CD4-positive, alpha-beta T cell treated with Interleukin-12 subunit alpha and Interleukin-12 subunit beta, for 1 hour (primary cell): ENCODE measurements around the gene ZNF469.

ENCODE experiments used
- DNase-seq: peaks from one replicate; pipeline ENCODE4 v3.0.0-alpha.2; 2020

The ZNF469 gene

DNA sequence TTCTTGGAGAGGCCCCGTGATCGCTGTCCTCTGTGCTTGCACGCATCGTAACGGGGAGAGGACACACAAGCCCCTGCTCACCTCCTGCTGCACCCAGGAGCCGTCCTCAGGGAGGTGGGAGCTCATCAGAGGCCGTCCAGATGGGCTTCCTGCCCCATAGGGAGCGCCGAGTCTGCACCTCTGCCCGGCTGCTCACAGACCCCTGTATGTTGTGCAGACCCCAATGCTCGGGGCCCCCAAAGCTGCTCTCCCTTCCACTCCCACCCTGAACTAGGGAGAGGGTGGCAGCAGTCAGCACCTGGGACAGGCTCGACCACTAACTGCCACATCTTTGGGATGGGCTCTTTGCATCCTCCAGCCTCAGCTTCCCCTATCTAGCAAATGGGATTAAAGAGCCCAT lies 4.4 kb upstream of the ZNF469 start:
- no peak for DNase-seq

DNA sequence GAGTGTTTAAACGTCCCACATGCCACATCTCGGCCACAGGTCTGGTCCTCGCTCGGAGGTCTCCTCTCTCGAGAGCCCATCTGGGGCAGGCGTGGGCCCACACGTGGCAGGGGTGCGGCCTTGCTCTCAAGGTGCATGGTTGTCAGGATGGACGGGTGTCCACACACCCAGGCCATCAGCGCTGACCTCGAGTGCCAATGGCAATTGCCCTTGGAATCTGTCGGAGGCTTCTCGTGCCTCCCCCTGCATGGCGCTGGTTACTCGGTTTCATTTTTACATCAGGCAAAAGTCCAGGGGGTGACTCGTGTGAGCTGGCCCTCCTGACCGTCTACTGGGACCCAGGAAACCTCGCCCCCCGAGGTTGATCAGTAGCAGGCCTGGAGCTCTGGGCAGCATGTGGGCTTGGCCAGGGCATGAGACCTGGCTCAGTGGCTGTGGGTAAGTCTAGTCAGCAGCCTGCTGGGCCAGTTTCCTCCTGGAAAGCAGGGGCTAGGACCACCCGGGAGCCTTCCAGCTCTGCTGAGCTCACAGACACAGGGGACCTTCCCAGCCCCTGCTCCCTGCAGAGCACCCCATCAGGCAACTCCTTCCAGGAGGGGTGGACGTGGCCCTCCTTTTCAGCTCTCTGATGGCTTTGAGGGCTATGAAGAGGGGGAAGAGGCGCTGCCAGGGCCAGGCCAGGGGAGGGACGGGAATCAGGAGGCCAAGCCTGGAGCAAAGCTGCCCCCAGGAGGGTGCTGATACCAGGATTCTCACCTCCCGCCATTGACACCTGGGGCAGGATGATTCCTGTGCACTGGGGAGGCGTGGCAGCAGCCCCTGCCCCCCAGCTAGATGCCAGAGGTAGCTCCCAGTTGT lies 3.7 kb upstream of the ZNF469 start:
- no peak for DNase-seq

DNA sequence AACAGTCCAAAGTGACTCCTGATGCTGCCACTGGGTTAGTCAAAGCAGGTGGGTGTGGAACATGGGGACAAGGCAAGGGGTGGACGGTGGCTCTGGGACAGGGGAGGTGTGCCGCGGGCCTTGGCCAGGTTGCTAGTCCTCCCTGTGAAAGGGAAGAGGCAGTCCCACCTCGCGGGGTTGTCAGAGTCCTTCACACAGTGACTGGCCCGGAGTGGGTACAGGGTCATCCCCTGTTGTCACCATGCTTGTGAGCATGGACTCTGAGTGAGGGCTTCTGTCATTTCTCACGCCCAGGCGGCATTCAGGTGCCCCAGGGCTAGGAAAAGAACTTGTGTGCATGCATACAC lies 3.1 kb upstream of the ZNF469 start:
- DNase-seq, result no peak

DNA sequence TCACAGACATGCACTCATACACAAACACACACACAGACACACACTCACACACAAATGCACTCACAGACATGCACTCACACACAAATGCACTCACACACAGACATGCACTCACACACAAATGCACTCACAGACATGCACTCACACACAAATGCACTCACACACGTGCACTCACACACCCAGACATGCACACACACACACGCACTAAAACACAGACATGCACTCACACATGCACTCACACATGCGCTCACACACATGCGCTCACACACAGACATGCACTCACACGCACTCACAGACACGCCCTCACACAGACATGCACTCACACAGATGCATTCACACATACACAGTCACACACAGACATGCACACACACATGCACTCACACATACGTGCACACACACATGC lies 2.7 kb upstream of the ZNF469 start:
- no peak for DNase-seq

DNA sequence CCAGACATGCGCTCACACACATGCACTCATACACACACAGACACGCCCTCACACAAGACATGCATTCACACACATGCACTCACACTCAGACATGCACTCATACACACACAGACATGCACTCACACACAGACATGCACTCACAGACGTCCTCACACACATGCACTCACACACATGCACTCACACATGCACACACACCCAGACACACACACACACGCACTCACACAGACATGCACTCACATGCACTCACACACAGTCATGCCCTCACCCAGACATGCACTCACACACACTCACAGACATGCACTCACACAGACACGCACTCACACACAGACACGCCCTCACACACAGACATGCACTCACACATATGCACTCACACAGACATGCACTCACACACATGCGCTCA lies 2.1 kb upstream of the ZNF469 start:
- DNase-seq, result no peak

DNA sequence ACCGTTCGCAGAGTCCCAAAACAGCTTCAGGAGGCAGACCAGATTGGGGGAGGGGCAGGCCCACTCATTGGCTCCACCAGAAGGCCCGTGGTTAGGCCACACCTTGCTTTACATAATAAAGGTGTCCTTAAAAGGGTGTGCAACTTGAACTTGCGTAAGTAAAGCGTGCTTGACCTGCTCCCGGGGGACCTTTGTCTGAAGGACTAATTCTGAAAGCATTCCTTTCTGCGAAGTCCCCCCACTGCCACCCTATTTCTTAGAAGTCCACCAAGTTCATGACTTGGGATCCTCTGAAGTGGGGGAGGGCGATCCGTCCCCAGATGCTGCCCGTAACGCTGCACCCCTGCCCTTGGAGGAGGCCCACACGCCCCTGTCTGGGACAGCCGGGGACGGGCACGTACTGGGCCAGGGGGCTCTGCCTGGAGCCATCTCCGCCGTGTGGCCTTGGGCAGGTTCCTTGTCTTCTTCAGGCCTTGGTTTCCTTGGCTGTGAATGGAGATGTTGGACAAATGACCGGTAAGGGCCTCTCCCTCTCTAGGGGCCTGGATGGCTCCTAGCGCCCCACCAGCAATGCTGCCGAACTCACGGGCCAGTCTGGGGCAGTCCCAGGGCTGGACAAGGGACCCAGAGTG lies 823 bp upstream of the ZNF469 start:
- DNase-seq, result no peak

DNA sequence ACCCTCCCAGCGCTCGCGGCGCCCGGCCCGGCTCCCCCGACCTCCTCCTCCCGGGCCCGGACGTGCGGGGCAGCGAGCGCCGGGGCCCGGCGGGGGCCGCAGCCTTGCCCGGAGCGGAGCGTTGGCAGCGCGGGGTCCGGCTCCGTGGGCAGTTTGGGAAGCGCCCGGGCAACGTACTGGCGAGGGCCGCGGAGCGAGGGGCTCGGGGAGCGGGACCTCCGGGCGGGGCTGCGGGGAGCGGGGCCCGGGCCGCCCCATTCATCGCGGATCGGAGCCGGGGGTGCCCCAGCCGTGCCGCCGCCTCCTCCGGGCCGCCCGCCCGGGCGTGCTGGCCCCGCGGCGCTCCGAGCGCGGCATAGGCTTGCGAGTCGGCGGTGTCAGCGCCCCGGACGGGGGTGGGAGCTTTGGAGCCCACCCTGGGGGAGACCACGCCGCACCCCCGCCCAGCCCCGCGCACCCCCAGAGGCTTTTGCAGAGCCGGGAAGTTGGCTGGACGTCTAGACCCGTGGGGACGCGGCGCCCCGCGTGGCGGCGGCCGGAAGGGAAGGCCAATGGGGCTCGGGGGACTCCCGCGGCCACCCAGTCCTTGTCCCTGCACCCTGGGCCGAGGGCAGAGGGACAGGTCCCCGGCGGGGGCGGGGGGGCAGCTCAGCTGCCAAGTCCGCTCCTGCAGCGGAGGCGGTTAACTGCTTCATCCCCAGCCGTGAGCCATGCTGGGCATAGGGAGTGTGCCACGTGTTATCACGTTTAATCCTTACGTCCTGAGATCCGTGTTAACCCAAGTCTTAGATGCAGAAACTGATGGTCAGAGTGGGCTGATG lies 852 bp downstream of the ZNF469 start:
- DNase-seq, result no peak

DNA sequence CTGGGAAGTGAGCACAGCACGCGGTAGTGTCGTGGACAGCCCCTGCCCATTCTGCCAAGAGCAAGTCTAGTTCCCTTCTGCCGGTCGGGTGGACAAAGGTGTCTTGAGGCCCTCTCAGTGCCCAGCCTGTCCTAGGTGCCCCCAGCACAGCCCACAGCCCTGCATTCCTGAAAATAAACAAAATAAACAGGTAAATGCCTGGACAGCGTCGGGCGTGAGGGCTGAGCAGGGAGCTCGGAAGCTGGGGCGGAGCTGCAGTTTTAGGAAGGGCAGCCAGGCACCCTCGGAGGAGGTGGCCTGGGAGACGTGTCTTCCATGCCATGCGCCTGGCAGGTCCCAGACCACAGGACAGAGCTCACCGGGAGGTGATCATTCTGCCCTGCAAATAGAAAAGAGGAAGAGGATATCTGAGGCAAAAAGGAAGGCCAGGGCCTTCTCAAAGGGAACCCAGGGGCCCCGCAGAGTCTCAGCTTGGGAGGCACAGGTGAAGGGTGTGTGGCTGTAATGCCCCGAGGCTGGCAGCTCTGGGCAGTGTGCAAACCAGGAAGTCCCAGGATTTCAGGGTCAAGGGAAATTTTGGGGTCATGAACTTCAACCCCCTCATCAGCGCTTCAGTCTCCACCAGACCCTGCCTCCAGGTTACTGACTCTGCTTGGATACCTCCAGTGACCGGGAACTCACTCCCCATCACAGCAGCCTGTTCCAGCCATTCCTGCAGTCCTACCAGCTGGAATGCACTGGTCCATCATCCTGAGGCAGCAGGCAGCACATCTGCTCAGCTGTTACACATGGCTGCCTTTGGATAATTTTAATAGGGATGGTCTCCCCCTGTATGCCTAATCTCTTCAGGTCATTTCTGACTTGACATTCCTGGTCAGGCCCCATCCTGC lies 1.7 kb downstream of the ZNF469 start:
- no peak for DNase-seq

DNA sequence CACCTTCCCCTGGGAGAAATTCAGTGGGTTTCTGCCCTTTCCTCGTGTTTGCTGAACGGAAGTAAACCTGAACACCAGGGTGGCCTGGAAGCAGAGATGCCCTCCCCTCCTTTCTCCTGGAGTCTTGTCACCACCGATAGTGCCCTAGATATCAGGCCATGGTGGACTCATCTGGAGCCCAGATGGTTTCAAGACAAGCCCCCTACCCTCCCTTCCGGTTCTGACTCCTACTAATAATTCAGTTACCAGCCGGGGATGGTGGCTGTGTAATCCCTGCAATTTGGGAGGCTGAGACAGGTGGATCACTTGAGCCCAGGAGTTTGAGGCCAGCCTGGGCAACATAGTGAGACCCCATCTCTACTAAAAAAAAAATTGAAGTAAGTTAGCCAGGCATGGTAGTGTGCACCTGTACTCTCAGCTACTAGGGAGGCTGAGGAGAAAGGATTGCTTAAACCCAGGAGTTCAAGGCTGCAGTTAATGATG lies 2.4 kb downstream of the ZNF469 start:
- DNase-seq, result no peak

DNA sequence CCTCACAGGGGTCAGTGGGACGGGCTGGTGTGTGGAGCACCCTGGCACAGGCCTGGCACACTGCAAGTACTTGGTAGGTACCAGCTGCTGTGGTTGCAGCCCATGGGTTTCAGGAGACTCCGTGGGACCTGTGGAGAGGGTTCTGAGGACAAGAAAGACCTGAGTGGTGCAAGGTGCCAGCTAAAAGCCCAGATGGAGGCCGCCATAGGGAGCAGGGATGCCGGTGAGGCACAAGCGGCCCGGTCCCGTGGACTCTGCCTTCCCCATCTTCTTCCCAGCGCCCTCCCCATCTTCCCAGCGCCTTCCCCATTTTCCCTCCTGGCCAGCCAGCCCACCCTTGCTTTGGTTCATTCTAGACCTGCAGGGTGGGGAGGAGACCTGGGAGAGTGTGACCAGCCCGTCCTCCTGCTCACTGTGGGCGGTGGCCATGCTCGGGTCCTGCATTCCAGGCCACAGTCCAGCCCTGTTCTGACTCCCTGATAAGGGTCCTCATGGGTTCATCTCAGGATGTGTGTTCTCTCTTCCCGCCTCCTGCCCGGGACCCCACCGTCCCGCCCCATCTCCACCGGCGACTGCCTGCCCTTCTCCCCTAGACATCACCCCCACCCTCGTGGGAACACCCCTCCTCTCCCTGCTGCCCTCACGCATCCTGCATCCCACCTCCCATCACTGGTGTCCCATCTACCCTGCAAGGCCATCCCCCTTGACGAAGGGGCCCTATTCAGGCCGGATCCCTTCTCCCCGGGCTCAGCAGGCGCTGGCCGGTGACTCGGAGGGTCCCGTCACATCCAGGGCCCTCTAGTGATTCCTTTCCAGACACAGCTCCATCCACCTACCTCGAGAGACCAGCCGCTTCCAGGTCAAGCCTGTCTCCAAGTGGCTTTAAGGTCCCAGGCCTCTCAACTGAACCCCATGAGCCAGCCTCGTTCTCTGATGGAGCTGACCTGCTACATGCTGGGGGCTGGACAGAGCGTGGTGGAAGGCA lies 3.4 kb downstream of the ZNF469 start:
- DNase-seq, result no peak

DNA sequence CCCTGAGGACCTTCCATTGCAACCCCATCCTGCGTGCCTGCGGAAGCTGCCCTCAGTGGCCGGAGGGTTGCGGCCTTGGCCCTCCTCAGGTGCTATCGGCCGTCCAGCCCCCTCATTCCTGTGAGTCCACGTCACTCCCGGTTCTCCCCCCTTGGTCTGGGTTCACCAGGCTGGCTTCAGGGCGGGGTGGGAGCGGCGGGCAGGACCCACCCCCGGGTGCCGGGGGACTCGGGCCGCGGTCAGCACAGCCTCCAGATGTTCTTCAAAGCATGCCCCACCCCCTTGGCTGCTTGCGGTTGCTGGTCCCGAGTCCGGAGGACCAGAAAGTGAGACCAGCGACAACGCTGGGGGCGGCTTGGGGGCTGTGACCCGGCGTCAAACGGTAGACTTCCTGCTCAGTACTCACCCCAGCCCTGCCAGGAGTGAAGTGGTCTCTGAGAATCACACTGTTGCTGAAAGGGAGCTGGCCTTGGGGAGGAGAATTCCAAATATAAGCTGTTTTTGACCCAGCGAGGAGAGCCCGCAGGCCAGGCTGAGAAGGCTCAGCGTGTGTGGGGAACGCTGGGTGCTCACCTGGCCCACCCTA lies 4.5 kb downstream of the ZNF469 start:
- no peak for DNase-seq

DNA sequence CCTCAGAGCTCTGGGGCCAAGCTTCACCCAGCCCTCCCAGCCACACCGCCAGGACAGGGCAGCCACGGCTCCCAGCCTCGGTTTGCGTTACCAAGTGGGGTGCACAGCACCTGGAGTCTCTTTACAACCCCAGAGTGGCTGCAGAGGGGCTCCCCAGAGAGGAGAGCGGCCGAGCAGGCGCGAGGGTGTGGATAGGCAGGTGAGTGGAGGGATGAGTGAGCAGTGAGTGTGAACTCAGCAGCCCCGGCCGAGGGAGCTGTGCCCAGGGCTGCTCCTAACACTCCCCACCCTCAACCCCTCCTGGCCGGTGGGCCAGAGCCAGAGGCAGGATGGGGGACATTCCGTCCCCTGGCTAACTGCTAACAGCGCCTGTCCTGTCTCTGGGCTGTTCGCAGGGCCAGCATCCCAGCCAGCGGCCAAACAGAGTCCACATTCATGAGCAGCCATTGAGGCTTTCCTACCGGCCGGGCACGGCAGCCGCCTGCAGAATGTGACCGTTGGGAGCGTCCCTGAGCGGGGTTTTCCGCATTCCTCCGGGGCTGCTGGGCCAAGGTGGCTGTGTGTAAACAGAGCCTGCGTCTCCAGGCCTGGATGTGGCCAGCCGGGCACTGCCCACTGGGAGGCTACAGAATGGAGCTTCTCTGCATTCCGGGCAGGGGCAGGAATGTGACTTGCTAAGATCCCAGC lies 5.3 kb downstream of the ZNF469 start:
- DNase-seq, result no peak

DNA sequence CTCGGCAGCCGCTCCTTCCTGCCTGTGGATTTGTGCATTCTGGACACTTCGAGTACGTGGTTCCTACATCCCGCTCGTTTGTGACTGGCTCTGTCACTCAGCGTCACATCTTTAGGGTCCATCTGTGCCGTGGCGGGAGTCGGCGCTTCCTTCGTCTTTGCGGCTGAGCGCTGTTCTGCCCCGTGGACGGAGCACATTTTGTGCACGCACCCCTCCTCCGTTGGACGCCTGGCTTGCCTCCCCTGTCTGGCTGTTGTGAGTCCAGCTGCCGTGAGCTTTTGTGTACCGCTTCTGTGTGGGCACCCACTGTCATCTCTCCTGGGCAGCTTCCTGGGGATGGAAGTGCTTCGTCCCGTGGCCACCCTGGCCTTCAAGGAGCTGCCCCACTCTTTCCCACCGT lies 6.4 kb downstream of the ZNF469 start:
- DNase-seq, result no peak

DNA sequence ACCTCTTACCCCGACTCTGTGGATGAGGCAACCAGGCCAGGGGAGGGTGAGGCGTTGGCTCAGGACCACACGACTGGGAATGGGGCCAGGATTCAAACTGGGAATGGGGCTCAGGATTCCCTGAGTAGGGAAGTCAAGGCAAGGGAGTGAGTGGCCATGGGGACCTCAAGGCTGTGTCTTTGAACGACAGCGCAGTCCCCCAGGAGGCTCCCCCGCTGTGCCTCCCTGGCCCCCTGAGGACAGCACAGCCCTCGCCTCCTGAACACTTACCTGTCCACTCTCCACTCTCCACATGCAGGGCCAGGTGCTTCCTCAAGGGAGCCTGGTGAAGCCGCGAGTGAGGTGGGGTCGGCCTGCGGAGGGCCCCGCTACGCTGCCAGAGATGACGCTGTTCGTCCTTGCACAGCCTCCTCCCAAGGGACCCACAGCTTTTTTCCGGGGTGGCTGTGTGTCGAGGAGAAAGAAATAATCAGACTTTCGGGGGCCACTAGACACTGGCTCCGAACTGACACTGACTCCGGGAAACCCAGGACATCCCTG lies 6.9 kb downstream of the ZNF469 start:
- DNase-seq, result no peak

DNA sequence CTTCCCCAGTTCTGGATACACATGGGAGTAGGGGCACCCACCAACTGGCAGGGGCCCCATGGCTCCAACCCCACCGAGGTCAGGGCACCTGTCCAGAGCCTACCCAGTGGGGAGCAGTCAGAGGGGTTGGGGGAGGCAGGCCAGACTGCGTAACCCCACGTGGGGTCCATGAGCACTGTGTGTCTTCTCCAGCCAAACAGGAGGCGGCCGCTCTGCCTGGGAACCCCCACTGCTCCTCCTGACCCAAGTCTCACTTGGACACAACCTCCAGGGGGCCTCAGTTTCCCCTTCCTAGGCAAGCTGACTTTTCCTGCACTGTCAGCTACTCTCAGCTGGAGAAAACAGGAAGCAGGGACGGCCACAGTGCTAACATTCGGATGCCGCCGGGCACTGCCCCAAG lies 7.5 kb downstream of the ZNF469 start:
- DNase-seq, result no peak

DNA sequence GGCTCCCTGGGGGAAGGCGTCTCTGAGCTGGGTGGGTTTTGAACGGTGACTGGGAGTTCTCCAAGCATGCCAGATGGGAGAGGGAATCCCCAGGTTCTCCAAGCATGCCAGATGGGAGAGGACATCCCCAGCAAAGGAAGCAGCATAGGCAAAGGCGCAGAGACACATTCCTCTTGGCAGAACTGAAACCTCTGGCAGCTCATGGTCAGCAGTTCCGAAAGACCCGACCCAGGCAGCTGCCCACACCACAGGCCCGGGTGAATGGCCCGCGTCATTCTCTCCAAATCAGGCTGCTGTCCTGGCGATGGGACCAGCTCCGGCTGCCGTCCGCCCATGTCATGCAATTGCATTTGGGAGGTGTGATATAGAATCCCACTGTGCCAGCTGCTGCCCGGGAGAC lies 8.0 kb downstream of the ZNF469 start:
- no peak for DNase-seq

DNA sequence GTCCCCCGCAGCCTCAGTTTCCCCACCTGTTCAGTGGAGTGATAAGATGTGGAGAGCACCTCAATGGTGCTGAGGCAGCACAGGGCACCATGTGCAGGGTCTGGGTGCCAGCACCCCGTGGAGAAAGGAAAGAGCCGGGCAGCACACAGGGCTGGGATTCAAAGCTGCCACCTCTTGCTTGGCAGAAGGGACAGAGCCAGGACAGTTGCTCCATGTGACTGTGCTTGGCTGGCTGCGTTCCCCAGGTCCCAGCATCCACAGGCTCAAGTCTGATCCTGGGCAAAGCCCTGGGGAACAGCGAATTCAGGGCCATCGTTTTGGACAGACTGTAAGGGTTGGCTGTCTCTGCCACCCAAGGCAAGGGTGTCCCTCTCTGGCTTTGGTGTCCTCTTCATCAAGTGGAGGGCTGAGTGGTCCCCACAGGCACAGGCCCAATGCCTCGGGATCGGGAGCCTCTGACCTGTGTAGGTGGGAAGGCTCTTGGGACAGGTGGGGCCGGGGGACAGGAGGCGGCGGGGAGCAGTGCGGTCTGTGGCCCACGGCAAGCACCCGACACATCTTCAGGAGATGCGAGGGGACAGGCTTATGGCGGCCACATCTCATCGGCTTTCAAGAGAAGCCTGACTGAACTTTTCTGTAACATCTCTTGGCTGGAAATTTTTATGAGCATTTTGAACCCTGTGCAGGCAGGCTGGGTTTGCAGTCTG lies 8.5 kb downstream of the ZNF469 start:
- no peak for DNase-seq

DNA sequence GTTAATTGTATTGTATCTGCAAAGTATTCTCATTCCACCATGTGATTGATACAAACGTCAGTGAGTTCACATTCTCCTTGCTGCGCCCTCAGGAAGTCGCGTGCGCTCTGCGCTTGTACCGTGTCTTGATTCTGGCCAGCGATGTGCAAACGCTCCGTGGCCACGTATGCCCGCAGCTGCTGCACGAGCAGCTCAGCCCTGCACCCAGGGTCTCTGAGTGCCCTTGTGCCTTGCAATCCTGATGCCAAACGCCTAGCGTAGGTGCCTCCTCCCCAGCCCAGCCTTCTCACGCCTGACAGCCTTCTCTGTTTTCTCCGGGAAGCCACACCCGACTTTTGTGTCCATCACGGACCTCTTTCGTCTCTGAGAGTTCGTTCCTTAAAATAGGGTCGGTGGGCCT lies 9.4 kb downstream of the ZNF469 start:
- DNase-seq, result no peak

DNA sequence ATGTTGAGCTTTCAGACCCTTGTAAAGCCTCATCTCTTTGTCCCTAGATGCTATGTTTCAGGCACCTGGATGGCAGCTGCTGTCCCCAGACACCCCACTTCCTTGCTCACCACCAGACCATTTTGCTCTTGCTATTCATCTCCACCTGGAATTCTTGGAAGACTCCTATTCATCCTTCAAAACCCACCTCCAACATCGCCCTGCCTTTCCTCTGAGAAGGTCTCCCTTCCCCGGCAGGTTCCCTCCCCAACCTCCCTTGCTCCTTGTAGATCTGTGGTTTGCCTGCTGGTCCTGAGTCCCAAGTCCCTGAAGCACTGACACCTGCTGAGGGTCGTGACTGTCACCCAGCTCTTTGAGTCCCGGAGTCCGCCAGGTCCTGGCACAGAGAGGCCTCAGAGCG lies 9.9 kb downstream of the ZNF469 start:
- DNase-seq, result no peak

DNA sequence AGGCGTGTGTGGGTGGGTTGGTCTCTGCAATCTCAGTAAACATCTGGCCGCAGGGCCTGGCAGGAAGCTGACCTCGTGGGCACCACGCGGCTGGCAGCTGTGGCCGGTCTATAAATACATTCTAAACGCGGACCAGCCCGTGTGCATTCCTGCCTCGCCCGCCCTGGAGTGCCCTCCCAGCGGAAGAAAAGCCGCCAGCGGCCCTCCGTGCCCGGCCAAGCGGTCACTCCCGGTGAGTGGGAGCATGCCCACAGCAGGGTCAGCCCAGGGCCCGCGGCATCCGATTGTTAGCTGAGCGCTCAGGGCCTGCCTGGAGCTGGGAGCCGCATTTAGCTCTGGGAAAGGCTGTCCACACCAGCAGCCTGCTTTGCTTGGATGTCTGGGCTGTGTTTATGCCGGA lies 10.3 kb downstream of the ZNF469 start:
- no peak for DNase-seq
